HG03097 (cell line): ENCODE results near the gene PLEKHD1.

Experiments
- ATAC-seq: cut with Tn5 transposase; IDR thresholded peaks from one replicate; pipeline ENCODE4 v1.9.1; 2021; ENCODE audit not compliant: unreplicated experiment, low FRiP score

PLEKHD1 gene

GRCh38 chr14:69540654-69541335 is 56.3 kb downstream of the PLEKHD1 start:
- no peak for ATAC-seq

- ATAC-seq, result no peak
These were observed 57.8 kb downstream of the PLEKHD1 start for GRCh38 chr14:69542311-69542710.

GRCh38 chr14:69543341-69544115 is 59.0 kb downstream of the PLEKHD1 start:
- ATAC-seq, result no peak

- no peak for ATAC-seq
These were observed 63.3 kb downstream of the PLEKHD1 start for GRCh38 chr14:69547701-69548348.

- ATAC-seq, result no peak
These were observed 64.0 kb downstream of the PLEKHD1 start for GRCh38 chr14:69548566-69548965.

- no peak for ATAC-seq
These were observed 67.0 kb downstream of the PLEKHD1 start for GRCh38 chr14:69551511-69551910.

GRCh38 chr14:69553252-69553651 is 68.7 kb downstream of the PLEKHD1 start:
- no peak for ATAC-seq

- ATAC-seq, result no peak
These were observed 70.0 kb downstream of the PLEKHD1 start for GRCh38 chr14:69554500-69554899.

GRCh38 chr14:69558774-69559173 is 74.2 kb downstream of the PLEKHD1 start:
- ATAC-seq, result no peak

- ATAC-seq, result no peak
These were observed 75.1 kb downstream of the PLEKHD1 start for GRCh38 chr14:69559581-69560011.

- ATAC-seq, result no peak
These were observed 76.3 kb downstream of the PLEKHD1 start for GRCh38 chr14:69560826-69561225.

GRCh38 chr14:69561893-69562292 is 77.4 kb downstream of the PLEKHD1 start:
- ATAC-seq, result no peak

GRCh38 chr14:69567563-69567962 is 83.0 kb downstream of the PLEKHD1 start:
- no peak for ATAC-seq

GRCh38 chr14:69569859-69570258 is 85.3 kb downstream of the PLEKHD1 start:
- ATAC-seq, result no peak

- no peak for ATAC-seq
These were observed 86.4 kb downstream of the PLEKHD1 start for GRCh38 chr14:69570836-69571330.

- no peak for ATAC-seq
These were observed 87.0 kb downstream of the PLEKHD1 start for GRCh38 chr14:69571449-69572029.

GRCh38 chr14:69572030-69572840 is 87.7 kb downstream of the PLEKHD1 start:
- ATAC-seq, result no peak

- no peak for ATAC-seq
These were observed 88.3 kb downstream of the PLEKHD1 start for GRCh38 chr14:69572841-69573135.

- no peak for ATAC-seq
These were observed 88.8 kb downstream of the PLEKHD1 start for GRCh38 chr14:69573205-69573830.

GRCh38 chr14:69573831-69574262 is 89.3 kb downstream of the PLEKHD1 start:
- no peak for ATAC-seq
